ENCODE results near the gene TDRD9.

Gene TDRD9

DNA sequence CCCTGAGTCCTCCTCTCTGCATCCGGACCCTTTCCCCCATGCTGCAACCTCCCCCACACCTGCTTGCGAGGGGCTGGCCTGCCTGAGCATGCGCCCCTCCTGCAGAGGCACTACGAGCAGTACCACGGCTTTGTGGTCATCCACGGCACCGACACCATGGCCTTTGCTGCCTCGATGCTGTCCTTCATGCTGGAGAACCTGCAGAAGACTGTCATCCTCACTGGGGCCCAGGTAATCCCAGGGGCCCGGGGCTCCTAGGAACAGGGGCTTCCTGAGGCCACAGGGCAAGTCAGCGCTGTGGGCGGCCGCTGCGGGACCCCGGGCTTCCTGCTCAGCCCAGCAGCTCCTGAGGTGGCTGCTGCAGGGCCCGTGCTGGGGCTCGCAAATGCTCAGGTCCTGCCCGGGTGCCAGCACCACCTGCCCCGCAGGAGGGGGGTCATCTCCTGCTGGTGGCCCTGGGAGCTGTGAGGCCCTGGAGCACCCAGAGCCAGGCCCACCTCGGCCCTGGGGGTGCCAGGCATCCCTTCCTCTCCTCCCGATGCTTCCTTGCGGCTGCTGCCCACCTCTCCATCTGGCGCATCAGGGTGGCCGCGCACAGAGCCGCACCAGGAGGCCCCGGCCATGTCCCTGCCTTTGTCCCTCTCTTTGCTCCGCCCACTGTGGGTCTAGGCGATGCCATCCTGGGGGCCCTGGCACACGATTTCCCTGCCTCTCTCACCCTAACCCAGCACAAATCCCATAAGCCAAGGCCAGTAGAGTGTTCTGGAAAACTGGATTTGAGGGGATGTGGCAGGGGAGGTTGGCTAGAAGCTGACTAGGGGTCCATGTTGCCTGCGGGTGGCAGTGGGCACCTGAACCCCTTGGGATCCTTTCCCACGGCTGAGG is 167.4 kb downstream of the TDRD9 start:
- no peak for TF ChIP-seq SPI1 (IDR thresholded peaks at IDR 0.05; ENCODE audit: low read depth, low read length)
- no peak for TF ChIP-seq POU2F2 (IDR thresholded peaks at IDR 0.05; ENCODE audit: low read depth, low read length)
- no peak for TF ChIP-seq PAX5 (IDR thresholded peaks at IDR 0.05; ENCODE audit: insufficient read depth, low read length, severe bottlenecking)
- DNase-seq (ENCODE audit: insufficient read length, low spot score) = no peak
- no peak for FAIRE-seq

- FAIRE-seq = no peak
- no peak for DNase-seq (ENCODE audit: insufficient read length, low spot score)
- no peak for TF ChIP-seq SPI1 (IDR thresholded peaks at IDR 0.05; ENCODE audit: low read depth, low read length)
- TF ChIP-seq POLR2AphosphoS5 (IDR thresholded peaks at IDR 0.05; ENCODE audit: low read depth, low read length) = no peak
- no peak for TF ChIP-seq TAF1 (IDR thresholded peaks at IDR 0.05; ENCODE audit: low read depth, low read length)
- TF ChIP-seq POLR2A (IDR thresholded peaks at IDR 0.05; ENCODE audit: low read depth, low read length) = no peak
- TF ChIP-seq PAX5 (IDR thresholded peaks at IDR 0.05; ENCODE audit: insufficient read depth, low read length, severe bottlenecking) = no peak
- TF ChIP-seq POU2F2 (IDR thresholded peaks at IDR 0.05; ENCODE audit: low read depth, low read length) = no peak
Observed at GRCh38 chr14:104096318-104096717, 168.1 kb downstream of the TDRD9 start.

DNA sequence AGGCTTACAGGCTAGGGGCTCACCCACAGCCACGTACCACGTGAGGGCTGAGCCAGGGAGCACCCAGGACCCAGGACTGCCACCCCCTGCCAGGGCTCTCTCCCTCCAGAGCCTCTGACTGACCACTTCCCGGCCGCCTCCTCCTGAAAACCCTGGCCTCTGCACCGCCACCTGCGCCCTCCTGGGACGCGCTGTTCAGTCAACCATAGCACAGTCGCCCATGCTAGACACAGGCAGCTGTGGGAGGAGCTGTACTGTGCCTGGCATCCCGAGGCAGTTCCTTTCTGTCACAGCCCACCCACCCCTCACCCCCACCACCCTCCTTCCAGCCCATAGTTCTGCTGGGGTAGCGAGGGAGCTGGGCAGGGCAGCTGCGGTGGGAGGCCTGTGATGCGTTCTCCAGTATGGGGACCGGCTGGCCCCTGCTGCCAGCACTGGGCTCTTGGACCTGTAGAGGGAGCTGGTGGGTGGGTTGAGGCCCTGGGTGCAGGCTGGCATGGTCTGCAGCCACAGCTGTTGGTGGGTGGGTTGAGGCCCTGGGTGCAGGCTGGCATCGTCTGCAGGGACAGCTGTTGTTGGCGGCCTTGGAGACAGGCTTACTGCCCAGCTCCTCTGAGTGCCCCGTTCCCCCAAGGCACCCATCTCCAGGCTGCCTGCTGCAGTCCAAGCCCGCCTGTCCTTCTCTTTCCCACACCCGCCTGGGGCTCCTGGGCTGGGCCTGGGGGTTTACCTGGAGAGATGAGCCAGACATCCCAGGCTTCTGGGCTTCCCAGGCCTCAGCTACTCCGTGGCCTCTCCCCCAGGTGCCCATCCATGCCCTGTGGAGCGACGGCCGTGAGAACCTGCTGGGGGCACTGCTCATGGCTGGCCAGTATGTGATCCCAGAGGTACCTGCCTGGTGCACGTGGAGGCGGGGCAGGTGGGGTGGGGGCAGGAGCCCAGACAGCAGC is 168.8 kb downstream of the TDRD9 start:
- FAIRE-seq = no peak
- TF ChIP-seq POU2F2 (IDR thresholded peaks at IDR 0.05; ENCODE audit: low read depth, low read length) = no peak
- no peak for TF ChIP-seq TAF1 (IDR thresholded peaks at IDR 0.05; ENCODE audit: low read depth, low read length)
- TF ChIP-seq SPI1 (IDR thresholded peaks at IDR 0.05; ENCODE audit: low read depth, low read length) = no peak
- TF ChIP-seq POLR2AphosphoS5 (IDR thresholded peaks at IDR 0.05; ENCODE audit: low read depth, low read length) = no peak
- no peak for TF ChIP-seq PAX5 (IDR thresholded peaks at IDR 0.05; ENCODE audit: insufficient read depth, low read length, severe bottlenecking)
- no peak for TF ChIP-seq POLR2A (IDR thresholded peaks at IDR 0.05; ENCODE audit: low read depth, low read length)
- DNase-seq (ENCODE audit: insufficient read length, low spot score) = no peak

DNA sequence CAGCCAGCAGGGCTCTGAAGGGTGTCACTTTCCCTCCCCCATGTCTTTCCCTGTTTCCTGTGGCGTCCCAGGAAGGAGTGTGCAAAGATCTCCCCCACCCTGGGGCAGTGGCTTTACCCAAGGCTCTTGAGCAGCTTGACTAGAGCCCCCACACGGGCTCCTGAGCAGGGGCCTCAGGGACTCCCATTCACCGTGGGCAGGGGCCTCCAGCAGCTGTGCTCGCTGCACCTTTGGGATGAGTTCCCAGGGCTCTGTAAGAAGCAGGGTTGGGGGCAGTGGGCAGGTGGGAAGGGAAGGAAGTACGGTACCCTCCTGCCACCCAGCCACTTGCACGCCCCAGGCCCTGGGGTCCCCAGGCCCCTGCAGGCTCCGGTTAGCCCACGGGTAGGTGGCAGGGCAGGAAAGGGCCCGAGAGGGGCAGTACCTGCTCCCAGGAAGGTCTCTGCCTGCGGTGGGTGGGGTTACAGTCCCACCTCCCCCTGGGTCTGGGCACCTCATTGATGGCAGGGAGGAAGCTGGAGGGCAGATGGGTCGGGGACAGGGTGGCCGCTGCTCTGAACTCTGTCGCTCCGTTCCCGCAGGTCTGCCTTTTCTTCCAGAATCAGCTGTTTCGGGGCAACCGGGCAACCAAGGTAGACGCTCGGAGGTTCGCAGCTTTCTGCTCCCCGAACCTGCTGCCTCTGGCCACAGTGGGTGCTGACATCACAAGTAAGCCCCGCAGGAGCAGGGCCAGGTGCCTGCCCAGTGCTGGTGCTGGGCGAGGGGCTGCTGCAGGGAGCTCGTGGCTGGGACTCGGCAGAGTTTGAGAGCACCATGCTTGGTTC is 170.2 kb downstream of the TDRD9 start:
- DNase-seq (ENCODE audit: insufficient read length, low spot score) (no peak), FAIRE-seq (no peak)
- no peak for TF ChIP-seq SPI1 (IDR thresholded peaks at IDR 0.05; ENCODE audit: low read depth, low read length)
- TF ChIP-seq TAF1 (IDR thresholded peaks at IDR 0.05; ENCODE audit: low read depth, low read length) = no peak
- TF ChIP-seq POLR2AphosphoS5 (IDR thresholded peaks at IDR 0.05; ENCODE audit: low read depth, low read length) = no peak
- TF ChIP-seq POU2F2 (IDR thresholded peaks at IDR 0.05; ENCODE audit: low read depth, low read length) = no peak
- TF ChIP-seq POLR2A (IDR thresholded peaks at IDR 0.05; ENCODE audit: low read depth, low read length) = no peak
- TF ChIP-seq PAX5 (IDR thresholded peaks at IDR 0.05; ENCODE audit: insufficient read depth, low read length, severe bottlenecking) = no peak

GRCh38 chr14:104099096-104100041 is 171.1 kb downstream of the TDRD9 start:
- FAIRE-seq (no peak), DNase-seq (ENCODE audit: insufficient read length, low spot score) (no peak)
- TF ChIP-seq POU2F2 (IDR thresholded peaks at IDR 0.05; ENCODE audit: low read depth, low read length) = no peak
- no peak for TF ChIP-seq POLR2AphosphoS5 (IDR thresholded peaks at IDR 0.05; ENCODE audit: low read depth, low read length)
- no peak for TF ChIP-seq PAX5 (IDR thresholded peaks at IDR 0.05; ENCODE audit: insufficient read depth, low read length, severe bottlenecking)
- no peak for TF ChIP-seq POLR2A (IDR thresholded peaks at IDR 0.05; ENCODE audit: low read depth, low read length)
- no peak for TF ChIP-seq SPI1 (IDR thresholded peaks at IDR 0.05; ENCODE audit: low read depth, low read length)
- no peak for TF ChIP-seq TAF1 (IDR thresholded peaks at IDR 0.05; ENCODE audit: low read depth, low read length)

DNA sequence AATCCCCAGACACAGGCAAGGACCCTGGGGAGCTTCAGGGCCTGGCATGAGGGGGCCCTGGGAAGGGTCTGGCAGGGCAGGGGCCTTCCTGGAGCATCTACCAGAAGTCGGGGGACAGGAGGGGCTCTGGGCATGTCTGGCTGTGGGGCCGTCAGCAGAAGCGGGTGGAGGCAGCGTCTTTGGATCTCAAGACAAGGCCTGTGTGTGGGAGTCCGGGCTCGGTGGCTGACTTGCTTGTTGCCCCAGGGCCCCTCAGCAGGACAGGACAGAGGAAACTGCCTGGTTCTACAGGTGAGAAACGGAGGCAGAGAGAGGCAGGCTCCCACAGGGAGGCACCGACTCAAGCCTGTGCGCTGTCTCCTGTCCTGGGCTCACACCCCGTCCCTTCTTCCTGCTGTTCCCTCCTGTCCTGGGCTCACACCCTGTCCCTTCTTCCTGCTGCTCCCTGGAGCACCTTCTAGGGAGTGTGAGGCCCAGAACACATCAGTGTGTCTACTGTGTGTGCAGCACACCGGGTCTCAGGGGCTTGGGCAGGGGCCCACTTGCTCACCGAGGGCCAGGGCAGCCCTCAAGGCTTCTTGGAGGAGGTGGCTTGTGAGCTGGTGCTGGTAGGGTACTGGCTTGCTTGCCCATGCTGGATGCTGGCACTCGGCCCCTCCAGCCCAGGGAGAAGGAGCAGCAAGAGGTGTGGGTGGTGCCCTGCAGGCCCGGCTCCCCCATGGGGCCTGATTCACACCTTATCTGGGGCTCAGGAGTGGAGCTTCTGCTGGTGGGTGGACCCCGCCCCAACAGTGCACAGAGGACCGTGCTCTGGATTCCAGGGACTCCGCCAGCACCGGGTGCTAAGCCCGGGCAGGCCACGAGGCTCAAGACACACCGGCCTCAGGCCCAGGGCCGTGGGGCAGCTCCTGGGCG is 172.2 kb downstream of the TDRD9 start:
- TF ChIP-seq POU2F2 (IDR thresholded peaks at IDR 0.05; ENCODE audit: low read depth, low read length) (no peak), POLR2A (IDR thresholded peaks at IDR 0.05; ENCODE audit: low read depth, low read length) (no peak), PAX5 (IDR thresholded peaks at IDR 0.05; ENCODE audit: insufficient read depth, low read length, severe bottlenecking) (no peak), POLR2AphosphoS5 (IDR thresholded peaks at IDR 0.05; ENCODE audit: low read depth, low read length) (no peak), TAF1 (IDR thresholded peaks at IDR 0.05; ENCODE audit: low read depth, low read length) (no peak), SPI1 (IDR thresholded peaks at IDR 0.05; ENCODE audit: low read depth, low read length) (no peak)
- no peak for DNase-seq (ENCODE audit: insufficient read length, low spot score)
- FAIRE-seq = no peak

GRCh38 chr14:104101086-104101621 is 172.9 kb downstream of the TDRD9 start:
- FAIRE-seq = no peak
- TF ChIP-seq PAX5 (IDR thresholded peaks at IDR 0.05; ENCODE audit: insufficient read depth, low read length, severe bottlenecking) (no peak), POLR2A (IDR thresholded peaks at IDR 0.05; ENCODE audit: low read depth, low read length) (no peak), SPI1 (IDR thresholded peaks at IDR 0.05; ENCODE audit: low read depth, low read length) (no peak), POLR2AphosphoS5 (IDR thresholded peaks at IDR 0.05; ENCODE audit: low read depth, low read length) (no peak), POU2F2 (IDR thresholded peaks at IDR 0.05; ENCODE audit: low read depth, low read length) (no peak), TAF1 (IDR thresholded peaks at IDR 0.05; ENCODE audit: low read depth, low read length) (no peak)
- DNase-seq (ENCODE audit: insufficient read length, low spot score) = no peak

Measured in GM12891 (cell line).